ENCODE measurements around the gene ABLIM3.

GRCh38 chr5:149150457-149150856 is 9.2 kb downstream of the ABLIM3 start:
- no peak for TF ChIP-seq POLR2AphosphoS5 (IDR thresholded peaks at IDR 0.05; ENCODE audit: low read length)
- no peak for TF ChIP-seq CTCF (IDR thresholded peaks at IDR 0.05 in 2 of 3, conservative IDR thresholded peaks at IDR 0.05 in 1 of 3; ENCODE audit: control insufficient read depth in 2 of 3, extremely low read depth in 1 of 3, insufficient read depth in 1 of 3, low read depth in 3 of 3, low read length in 3 of 3)
- no peak for TF ChIP-seq RAD51 (IDR thresholded peaks at IDR 0.05)
- no peak for TF ChIP-seq PAX8 (IDR thresholded peaks at IDR 0.05)
- no peak for TF ChIP-seq POLR2A (IDR thresholded peaks at IDR 0.05; ENCODE audit: low read depth, low read length)
- no peak for TF ChIP-seq NFYB (IDR thresholded peaks at IDR 0.05; ENCODE audit: insufficient read depth, low read depth, low read length)
- TF ChIP-seq SREBF2 (IDR thresholded peaks at IDR 0.05; ENCODE audit: low read length) = no peak
- TF ChIP-seq NR2F1 (conservative IDR thresholded peaks at IDR 0.05) = no peak
- no peak for TF ChIP-seq FOXM1 (IDR thresholded peaks at IDR 0.05; ENCODE audit: low read depth, low read length)
- no peak for TF ChIP-seq TAF1 (IDR thresholded peaks at IDR 0.05; ENCODE audit: borderline replicate concordance, low read depth, low read length)
- no peak for TF ChIP-seq FOS (IDR thresholded peaks at IDR 0.05; ENCODE audit: borderline replicate concordance, extremely low read depth, insufficient read length)
- no peak for TF ChIP-seq BRCA1 (IDR thresholded peaks at IDR 0.05; ENCODE audit: low read depth, low read length)
- TF ChIP-seq HDAC2 (IDR thresholded peaks at IDR 0.05) = no peak
